Glutamatergic neuron (in vitro differentiated cells): ENCODE measurements around the gene CDH22. TPM values are rescaled to one million over a fixed set of nuclear protein-coding genes. Genes with fewer than 3 reads are reported as not detected.

Source experiments
- DNase-seq: peaks from one replicate; pipeline ENCODE4 v3.0.0; 2022
- H3K27ac Mint-ChIP-seq: one replicate; pipeline ENCODE4 v1.8.0; 2020; ENCODE audit warnings: mild to moderate bottlenecking, mixed read lengths, inconsistent platforms; ENCODE audit not compliant: unreplicated experiment
- H3K27me3 Mint-ChIP-seq: one replicate; pipeline ENCODE4 v1.8.0; 2020; ENCODE audit warnings: mild to moderate bottlenecking, moderate library complexity, mixed read lengths, inconsistent platforms; ENCODE audit not compliant: unreplicated experiment
- H3K36me3 Mint-ChIP-seq: one replicate; pipeline ENCODE4 v1.8.0; 2020; ENCODE audit warnings: mild to moderate bottlenecking, mixed read lengths, inconsistent platforms; ENCODE audit not compliant: unreplicated experiment
- H3K4me1 Mint-ChIP-seq: one replicate; pipeline ENCODE4 v1.8.0; 2020; ENCODE audit warnings: mild to moderate bottlenecking, low read depth, mixed read lengths, inconsistent platforms; ENCODE audit not compliant: unreplicated experiment
- H3K4me3 Mint-ChIP-seq: one replicate; pipeline ENCODE4 v1.8.0; 2020; ENCODE audit warnings: mild to moderate bottlenecking, mixed read lengths, inconsistent platforms; ENCODE audit not compliant: unreplicated experiment
- H3K9me3 Mint-ChIP-seq: one replicate; pipeline ENCODE4 v1.8.0; 2020; ENCODE audit warnings: mild to moderate bottlenecking, moderate library complexity, mixed read lengths, inconsistent platforms; ENCODE audit not compliant: unreplicated experiment
- CTCF ChIP-seq: fragments of 200-600 bp; sonication (generic); IDR thresholded peaks from one replicate; pipeline ENCODE4 v1.5.0; 2021; ENCODE audit not compliant: partially characterized antibody, unreplicated experiment
- total RNA-seq: library from RNA; stranded (reverse); fragmentation: NEBNext Ultra II Directional; extraction: Animal tissue kit (Norgen Biotek cat#: 25700); gene quantifications from one replicate; pipeline ENCODE4 v1.2.1, GENCODE V29; 2021; ENCODE audit not compliant: unreplicated experiment

Gene CDH22
- total RNA-seq, 1 donor from 2014 or later, result 7.9 TPM

GRCh38 chr20:46195264-46196036 is 112.8 kb downstream of the CDH22 start:
- H3K27me3 Mint-ChIP-seq, result peaks cover 6% of the 10 kb centered on the region
- peaks cover 11% of the 10 kb centered on the region for H3K4me1 Mint-ChIP-seq
- DNase-seq, result no peak
- H3K9me3 Mint-ChIP-seq, result peaks cover 11% of the 10 kb centered on the region
- H3K36me3 Mint-ChIP-seq, result peaks cover 6% of the 10 kb centered on the region
- no peak for TF ChIP-seq CTCF
- no peak overlapping the region for H3K4me3 Mint-ChIP-seq
- no peak overlapping the region for H3K27ac Mint-ChIP-seq

GRCh38 chr20:46194409-46194808 is 113.9 kb downstream of the CDH22 start:
- DNase-seq, result no peak
- Mint-ChIP-seq H3K27me3 (peaks cover 4% of the 10 kb centered on the region), H3K4me1 (peaks cover 13% of the 10 kb centered on the region), H3K4me3 (no peak overlapping the region), H3K27ac (no peak overlapping the region), H3K9me3 (peaks cover 9% of the 10 kb centered on the region), H3K36me3 (peaks cover 6% of the 10 kb centered on the region)
- no peak for TF ChIP-seq CTCF

- TF ChIP-seq CTCF, result no peak
- Mint-ChIP-seq H3K9me3 (peaks cover 6% of the 10 kb centered on the region), H3K27me3 (peaks cover 4% of the 10 kb centered on the region), H3K27ac (no peak overlapping the region), H3K4me3 (no peak overlapping the region), H3K4me1 (peaks cover 17% of the 10 kb centered on the region), H3K36me3 (no peaks in the 10 kb centered on the region)
- DNase-seq, result peak; percentile 73
These were observed 115.8 kb downstream of the CDH22 start for GRCh38 chr20:46192376-46192944.

- Mint-ChIP-seq H3K27ac (no peak overlapping the region), H3K4me1 (peaks cover 17% of the 10 kb centered on the region), H3K36me3 (no peaks in the 10 kb centered on the region), H3K4me3 (no peak overlapping the region), H3K9me3 (peaks cover 6% of the 10 kb centered on the region), H3K27me3 (peaks cover 4% of the 10 kb centered on the region)
- no peak for DNase-seq
- no peak for TF ChIP-seq CTCF
These were observed 116.7 kb downstream of the CDH22 start for GRCh38 chr20:46191611-46192010.

- peaks cover 7% of the 10 kb centered on the region for H3K9me3 Mint-ChIP-seq
- no peak for TF ChIP-seq CTCF
- no peak overlapping the region for H3K27ac Mint-ChIP-seq
- H3K27me3 Mint-ChIP-seq, result peaks cover 4% of the 10 kb centered on the region
- H3K4me1 Mint-ChIP-seq, result peaks cover 17% of the 10 kb centered on the region
- H3K4me3 Mint-ChIP-seq, result no peak overlapping the region
- DNase-seq, result no peak
- H3K36me3 Mint-ChIP-seq, result no peaks in the 10 kb centered on the region
These were observed 117.1 kb downstream of the CDH22 start for GRCh38 chr20:46191168-46191540.
